H9 (cell line): ENCODE results near the gene NLN. TPM values are rescaled to one million over a fixed set of nuclear protein-coding genes. Genes with fewer than 3 reads are reported as not detected.

Source experiments
- DNase-seq: peaks from one replicate; pipeline ENCODE4 v3.0.0-alpha.2; 2017
- H2AFZ ChIP-seq: one replicate; pipeline ENCODE4 v1.6.1; 2013; ENCODE audit warnings: mild to moderate bottlenecking, low read length, control low read depth, moderate library complexity
- H2AK5ac ChIP-seq: 2 replicates; pipeline ENCODE4 v1.6.1; 2013; ENCODE audit warnings: low read length, control low read depth, mixed read lengths; ENCODE audit not compliant: insufficient read length
- H2BK120ac ChIP-seq: one replicate; pipeline ENCODE4 v1.6.1; 2013; ENCODE audit warnings: low read depth, mild to moderate bottlenecking, low read length, control low read depth, inconsistent platforms; ENCODE audit not compliant: poor library complexity, severe bottlenecking
- H2BK12ac ChIP-seq: 2 replicates; pipeline ENCODE4 v1.6.1; 2013; ENCODE audit warnings: low read length, control low read depth, mixed read lengths, low read depth; ENCODE audit not compliant: insufficient read length
- H2BK15ac ChIP-seq: 2 replicates; pipeline ENCODE4 v1.6.1; 2013; ENCODE audit warnings: low read depth, low read length, control low read depth
- H2BK20ac ChIP-seq: one replicate; pipeline ENCODE4 v1.6.1; 2013; ENCODE audit warnings: low read depth, mild to moderate bottlenecking, low read length, control low read depth, inconsistent platforms; ENCODE audit not compliant: poor library complexity, severe bottlenecking
- H2BK5ac ChIP-seq: 2 replicates; pipeline ENCODE4 v1.6.1; 2013; ENCODE audit warnings: low read length, control low read depth, mixed read lengths; ENCODE audit not compliant: insufficient read length
- H3K14ac ChIP-seq: 2 replicates; pipeline ENCODE4 v1.6.1; 2013; ENCODE audit warnings: low read length, control low read depth; ENCODE audit not compliant: insufficient read depth
- H3K18ac ChIP-seq: 2 replicates; pipeline ENCODE4 v1.6.1; 2013; ENCODE audit warnings: low read depth, mild to moderate bottlenecking, mixed read lengths, low read length, control low read depth; ENCODE audit not compliant: insufficient read length
- H3K23ac ChIP-seq: 2 replicates; pipeline ENCODE4 v1.6.1; 2013; ENCODE audit warnings: low read length, control low read depth, mixed read lengths, low read depth; ENCODE audit not compliant: insufficient read length
- H3K23me2 ChIP-seq: 2 replicates; pipeline ENCODE4 v1.6.1; 2013; ENCODE audit warnings: low read depth, mild to moderate bottlenecking, mixed read lengths, low read length, control low read depth; ENCODE audit not compliant: insufficient read length, poor library complexity, severe bottlenecking
- H3K27ac ChIP-seq: 2 replicates; pipeline ENCODE4 v1.5.1; 2013; ENCODE audit warnings: low read length, control low read depth, mixed read lengths, low read depth; ENCODE audit not compliant: insufficient read length
- H3K27me3 ChIP-seq: 2 replicates; pipeline ENCODE4 v1.6.1; 2013; ENCODE audit warnings: low read length, control low read depth, inconsistent platforms; ENCODE audit not compliant: insufficient read depth
- H3K4ac ChIP-seq: 2 replicates; pipeline ENCODE4 v1.6.1; 2013; ENCODE audit warnings: low read depth, mild to moderate bottlenecking, control low read depth, inconsistent platforms, low read length, moderate library complexity
- H3K4me1 ChIP-seq: 2 replicates; pipeline ENCODE4 v1.6.1; 2013; ENCODE audit warnings: low read length, control low read depth, inconsistent platforms; ENCODE audit not compliant: insufficient read depth
- H3K4me2 ChIP-seq: 2 replicates; pipeline ENCODE4 v1.6.1; 2013; ENCODE audit warnings: low read length, control low read depth, mixed read lengths; ENCODE audit not compliant: insufficient read length, insufficient read depth
- H3K56ac ChIP-seq: 2 replicates; pipeline ENCODE4 v1.6.1; 2013; ENCODE audit warnings: low read depth, mild to moderate bottlenecking, mixed read lengths, low read length, control low read depth; ENCODE audit not compliant: insufficient read length
- H3K79me1 ChIP-seq: 2 replicates; pipeline ENCODE4 v1.6.1; 2013; ENCODE audit warnings: low read depth, mild to moderate bottlenecking, moderate library complexity, low read length, control low read depth, inconsistent platforms; ENCODE audit not compliant: insufficient read depth, poor library complexity, severe bottlenecking
- H3K79me2 ChIP-seq: 2 replicates; pipeline ENCODE4 v1.6.1; 2013; ENCODE audit warnings: low read length, control low read depth, inconsistent platforms; ENCODE audit not compliant: insufficient read depth
- H3K9ac ChIP-seq: 2 replicates; pipeline ENCODE4 v1.6.1; 2013; ENCODE audit warnings: low read length, control low read depth, mixed read lengths; ENCODE audit not compliant: insufficient read length; ENCODE audit errors: extremely low read depth
- H3K9me3 ChIP-seq: one replicate; pipeline ENCODE4 v1.6.1; 2013; ENCODE audit warnings: low read depth, low read length, inconsistent platforms; ENCODE audit not compliant: control insufficient read depth
- H3T11ph ChIP-seq: one replicate; pipeline ENCODE4 v1.6.1; 2013; ENCODE audit warnings: mild to moderate bottlenecking, low read length, control low read depth, inconsistent platforms
- H4K20me1 ChIP-seq: one replicate; pipeline ENCODE4 v1.6.1; 2013; ENCODE audit not compliant: control insufficient read depth, insufficient read length, insufficient read depth
- H4K5ac ChIP-seq: 2 replicates; pipeline ENCODE4 v1.6.1; 2013; ENCODE audit warnings: low read depth, mild to moderate bottlenecking, mixed read lengths, low read length, control low read depth; ENCODE audit not compliant: insufficient read length
- H4K8ac ChIP-seq: replicated peaks from 2 replicates; pipeline ENCODE4 v1.6.1; 2013; ENCODE audit warnings: low read length, control low read depth, mixed read lengths, low read depth; ENCODE audit not compliant: insufficient read length
- H4K91ac ChIP-seq: 2 replicates; pipeline ENCODE4 v1.6.1; 2013; ENCODE audit warnings: low read depth, mild to moderate bottlenecking, moderate library complexity, mixed read lengths, low read length, control low read depth; ENCODE audit not compliant: insufficient read length
- H3K27ac Mint-ChIP-seq, 3 experiments: 2 replicates in 2 of 3; 3 replicates in 1 of 3; pipeline ENCODE4 v1.8.0; 2020 to 2021; ENCODE audit warnings: mixed read lengths in 3 of 3, mild to moderate bottlenecking in 1 of 3, moderate library complexity in 1 of 3
- H3K27me3 Mint-ChIP-seq: 2 replicates; pipeline ENCODE4 v1.8.0; 2021; ENCODE audit warnings: low read depth, mild to moderate bottlenecking, moderate library complexity, mixed read lengths
- H3K36me3 Mint-ChIP-seq, 3 experiments: 2 replicates in 2 of 3; 3 replicates in 1 of 3; pipeline ENCODE4 v1.8.0; 2020 to 2021; ENCODE audit warnings: low read depth in 3 of 3, mixed read lengths in 3 of 3; ENCODE audit not compliant: insufficient read depth in 1 of 3
- H3K4me1 Mint-ChIP-seq, 2 experiments: 2 replicates each; pipeline ENCODE4 v1.8.0; 2020; ENCODE audit warnings: mixed read lengths in 2 of 2
- H3K4me3 Mint-ChIP-seq, 2 experiments: 2 replicates in 1 of 2; 3 replicates in 1 of 2; pipeline ENCODE4 v1.8.0; 2020 to 2021; ENCODE audit warnings: mild to moderate bottlenecking in 2 of 2, mixed read lengths in 2 of 2, moderate library complexity in 1 of 2
- H3K9me3 Mint-ChIP-seq, 2 experiments: 2 replicates in 1 of 2; 3 replicates in 1 of 2; pipeline ENCODE4 v1.8.0; 2020; ENCODE audit warnings: mild to moderate bottlenecking in 2 of 2, mixed read lengths in 2 of 2, moderate library complexity in 1 of 2
- CTCF ChIP-seq: fragments of 200-600 bp; sonication (generic); conservative IDR thresholded peaks from 3 replicates; pipeline ENCODE4 v1.8.0; 2021; ENCODE audit warnings: antibody characterized with exemption, mild to moderate bottlenecking
- WGBS: extraction: QIAGEN DNeasy Blood & Tissue Kit; methylation state at CpG from one replicate; pipeline ENCODE4 v1.1.7; 2013; ENCODE audit warnings: missing lambda C conversion rate, low lambda C conversion rate, mixed read lengths; ENCODE audit not compliant: insufficient read length; ENCODE audit errors: extremely low coverage; 5-methylcytosine and 5-hydroxymethylcytosine counted together
- total RNA-seq: library from RNA; stranded (reverse); gene quantifications from 2 replicates; pipeline ENCODE4 v1.2.1, GENCODE V29; 2021

Gene NLN
- total RNA-seq, 1 experiment from 2014 or later, result 137 TPM

GRCh38 chr5:65863747-65864146, 141.7 kb downstream of the NLN start:
- Mint-ChIP-seq H3K4me1 (no peaks in the 10 kb centered on the region), H3K36me3 (no peaks in the 10 kb centered on the region; a peak in 1 of 7 replicates), H3K4me3 (no peak overlapping the region), H3K27me3 (no peaks in the 10 kb centered on the region; the same call in 1 of the 2 replicates), H3K27ac (no peak overlapping the region), H3K9me3 (no peaks in the 10 kb centered on the region)
- Histone ChIP-seq H4K20me1 (no peaks in the 10 kb centered on the region), H3K79me2 (no peaks in the 10 kb centered on the region), H4K5ac (no peak overlapping the region), H3K4me1 (no peaks in the 10 kb centered on the region), H2AFZ (no peak overlapping the region), H3K4me2 (no peak overlapping the region), H3K27me3 (no peaks in the 10 kb centered on the region), H2BK12ac (no peak overlapping the region), H3K56ac (no peak overlapping the region), H3K14ac (no peak overlapping the region), H3K79me1 (no peaks in the 10 kb centered on the region), H2BK20ac (no peak overlapping the region), H4K91ac (no peak overlapping the region), H4K8ac (no peak overlapping the region), H3K18ac (no peak overlapping the region), H3K9ac (no peak overlapping the region), H2BK5ac (no peak overlapping the region), H3T11ph (no peak overlapping the region), H2AK5ac (no peak overlapping the region), H3K23me2 (no peaks in the 10 kb centered on the region), H3K23ac (no peak overlapping the region), H3K4ac (no peak overlapping the region), H3K27ac (no peak overlapping the region), H3K9me3 (no peaks in the 10 kb centered on the region), H2BK15ac (no peak overlapping the region), H2BK120ac (no peak overlapping the region)
- DNase-seq, result no peak
- TF ChIP-seq CTCF, result no peak
- no CpG with 5 or more reads among the region's 2 CpGs for WGBS
